K562 (cell line): Measurements from ENCODE around the gene UMODL1.

Experiments used
- ZKSCAN8 ChIP-seq: fragments of 200-800 bp; sonication (Bioruptor generic); IDR thresholded peaks from 2 replicates; pipeline ENCODE4 v1.6.1; 2016; ENCODE audit warnings: missing genetic modification characterization, missing compliant biosample characterization
- TF ChIP-seq, protein P1 (sequence below), 2 experiments: fragments of 450-650 bp in 1 of 2; sonication (generic) in 1 of 2; formaldehyde crosslinking in 1 of 2; IDR thresholded peaks in 1 of 2; conservative IDR thresholded peaks in 1 of 2; 2 replicates each; pipeline versions ENCODE4 v1.6.1 to v1.8.1; 2016 to 2023; ENCODE audit warnings: mild to moderate bottlenecking in 2 of 2, moderate library complexity in 2 of 2, inconsistent platforms in 1 of 2, missing genetic modification reagents in 1 of 2
- TF ChIP-seq, protein P2 (sequence below), 3 experiments: IDR thresholded peaks in 2 of 3; conservative IDR thresholded peaks in 1 of 3; 2 replicates each; pipeline ENCODE4 v1.5.1; 2011 to 2012; ENCODE audit warnings: low read length in 3 of 3, mild to moderate bottlenecking in 3 of 3, control low read depth in 2 of 3, improper control_type of control experiment in 1 of 3, inconsistent platforms in 1 of 3, low read depth in 1 of 3, mixed read lengths in 1 of 3, moderate library complexity in 1 of 3; ENCODE audit not compliant: insufficient read depth in 2 of 3

DNA sequence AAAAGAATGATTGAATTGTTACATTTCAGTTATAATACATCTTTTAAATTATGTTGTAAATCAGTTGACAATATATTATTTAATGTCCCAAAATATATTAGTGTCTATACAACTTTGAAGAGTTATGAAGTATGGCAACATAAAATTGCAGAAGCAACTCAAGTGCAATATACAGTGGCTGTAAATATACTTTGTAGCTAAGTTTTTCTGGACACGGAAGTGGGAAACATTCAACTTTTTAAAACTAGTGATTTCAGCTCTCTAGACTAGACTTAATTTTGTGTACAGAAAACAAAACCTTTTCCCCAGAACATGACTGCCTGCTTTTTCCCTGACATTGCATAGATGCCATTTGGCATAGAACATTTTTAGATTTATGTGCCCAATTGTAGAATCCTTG, 118.3 kb downstream of the UMODL1 start:
- TF ChIP-seq, protein P1, sequence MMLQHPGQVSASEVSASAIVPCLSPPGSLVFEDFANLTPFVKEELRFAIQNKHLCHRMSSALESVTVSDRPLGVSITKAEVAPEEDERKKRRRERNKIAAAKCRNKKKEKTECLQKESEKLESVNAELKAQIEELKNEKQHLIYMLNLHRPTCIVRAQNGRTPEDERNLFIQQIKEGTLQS (IDR thresholded peaks at IDR 0.05) = no peak
- TF ChIP-seq, protein P1 (CRISPR knock-in tag; conservative IDR thresholded peaks at IDR 0.05) = no peak
- no peak for TF ChIP-seq ZKSCAN8 (CRISPR knock-in tag)
- TF ChIP-seq, protein P2, sequence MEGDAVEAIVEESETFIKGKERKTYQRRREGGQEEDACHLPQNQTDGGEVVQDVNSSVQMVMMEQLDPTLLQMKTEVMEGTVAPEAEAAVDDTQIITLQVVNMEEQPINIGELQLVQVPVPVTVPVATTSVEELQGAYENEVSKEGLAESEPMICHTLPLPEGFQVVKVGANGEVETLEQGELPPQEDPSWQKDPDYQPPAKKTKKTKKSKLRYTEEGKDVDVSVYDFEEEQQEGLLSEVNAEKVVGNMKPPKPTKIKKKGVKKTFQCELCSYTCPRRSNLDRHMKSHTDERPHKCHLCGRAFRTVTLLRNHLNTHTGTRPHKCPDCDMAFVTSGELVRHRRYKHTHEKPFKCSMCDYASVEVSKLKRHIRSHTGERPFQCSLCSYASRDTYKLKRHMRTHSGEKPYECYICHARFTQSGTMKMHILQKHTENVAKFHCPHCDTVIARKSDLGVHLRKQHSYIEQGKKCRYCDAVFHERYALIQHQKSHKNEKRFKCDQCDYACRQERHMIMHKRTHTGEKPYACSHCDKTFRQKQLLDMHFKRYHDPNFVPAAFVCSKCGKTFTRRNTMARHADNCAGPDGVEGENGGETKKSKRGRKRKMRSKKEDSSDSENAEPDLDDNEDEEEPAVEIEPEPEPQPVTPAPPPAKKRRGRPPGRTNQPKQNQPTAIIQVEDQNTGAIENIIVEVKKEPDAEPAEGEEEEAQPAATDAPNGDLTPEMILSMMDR (IDR thresholded peaks at IDR 0.05 in 2 of 3, conservative IDR thresholded peaks at IDR 0.05 in 1 of 3; ENCODE audit: insufficient read depth in 2 of 3, low read depth in 1 of 3, low read length in 3 of 3) = no peak
